GM21526 (cell line): Measurements from ENCODE around the gene SLX4IP.
"Not testable (repeated sequence)": the region's sequence is repeated elsewhere in the genome, so short reads cannot be mapped to it uniquely, and the experiment has no call there.

Experiments
- ATAC-seq: cut with Tn5 transposase; IDR thresholded peaks from one replicate; pipeline ENCODE4 v1.9.1; 2021; ENCODE audit warnings: moderate library complexity; ENCODE audit not compliant: unreplicated experiment, low FRiP score

Gene SLX4IP

DNA sequence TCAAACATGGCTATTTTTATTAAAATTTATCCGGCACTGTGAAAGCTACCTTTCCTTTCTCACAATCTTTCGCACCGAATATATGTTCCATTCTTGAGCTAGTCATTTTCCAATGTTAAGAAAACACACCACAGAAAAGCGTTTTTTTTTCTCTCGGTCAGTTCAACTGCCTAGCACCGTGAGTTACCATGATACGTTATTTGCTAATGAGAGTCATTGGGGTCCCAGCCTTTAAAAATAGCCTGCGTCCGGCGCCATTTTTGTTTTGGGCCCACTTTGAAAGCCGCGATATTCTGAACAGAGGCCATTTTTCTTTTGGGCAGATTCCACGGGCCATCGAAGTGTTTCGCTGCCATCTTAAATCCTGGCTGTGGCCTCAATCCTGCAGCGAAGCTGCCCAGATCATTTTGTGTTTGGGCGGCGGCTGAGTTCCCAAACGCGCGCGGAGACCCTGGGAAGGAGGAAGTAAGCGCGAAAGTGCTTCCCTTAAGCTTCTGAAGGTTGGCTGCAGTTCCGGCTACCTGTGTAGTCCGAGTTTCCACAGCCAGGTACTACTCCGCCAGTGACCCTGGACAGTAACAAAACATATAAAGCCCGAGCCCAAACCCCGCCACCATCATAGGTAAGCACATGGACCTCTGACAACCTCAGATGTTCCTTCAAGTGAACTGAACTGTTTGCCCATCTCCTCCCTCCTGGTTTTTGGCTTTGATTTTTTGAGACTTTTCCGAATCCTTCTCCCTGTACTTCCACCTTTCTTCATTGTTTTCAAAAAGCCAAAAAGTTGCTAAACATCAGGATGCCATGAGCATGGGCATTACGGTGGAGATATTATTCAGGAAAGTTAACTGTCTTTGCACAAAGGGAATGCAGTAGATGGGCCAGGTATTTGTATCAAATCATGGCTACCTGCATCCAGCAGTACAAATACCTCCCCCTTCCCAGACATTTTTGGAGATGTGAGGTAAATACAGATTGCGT is at the start of gene SLX4IP:
TSS of gene SLX4IP (plus strand) at position 474 of the 981 bp plus-strand sequence. CDS start 22,900 bp downstream, outside the sequence.
- peak; percentile 54 for ATAC-seq

GRCh38 chr20:10385850-10386544 is 49.1 kb upstream of the SLX4IP start:
- ATAC-seq, result no peak

- ATAC-seq, result no peak
Observed at GRCh38 chr20:10387686-10388085, 47.4 kb upstream of the SLX4IP start.

DNA sequence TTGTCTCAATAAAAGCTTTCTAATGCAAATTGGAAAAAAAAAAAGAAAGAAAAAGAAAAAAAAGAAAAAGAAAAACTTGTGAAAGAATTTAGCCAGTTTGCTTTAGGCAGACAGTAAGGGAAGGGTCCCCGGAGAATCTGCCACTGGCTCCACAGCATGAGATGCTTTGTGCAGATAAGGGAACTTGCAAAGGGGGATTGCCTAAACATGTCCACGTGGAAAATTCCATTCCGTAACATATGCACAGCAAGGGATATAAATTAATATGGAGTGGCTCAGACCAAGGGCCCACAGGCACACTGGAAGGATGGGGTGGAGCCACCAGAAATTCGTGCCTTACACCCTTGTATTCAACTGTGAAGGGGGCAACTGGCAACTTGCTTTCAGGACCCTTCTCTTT is 46.5 kb upstream of the SLX4IP start:
- no peak for ATAC-seq

GRCh38 chr20:10390709-10391108 is 44.4 kb upstream of the SLX4IP start:
- ATAC-seq, result no peak

- ATAC-seq, result not testable (repeated sequence)
Observed at GRCh38 chr20:10394752-10395151, 40.4 kb upstream of the SLX4IP start.

- ATAC-seq, result no peak
Observed at GRCh38 chr20:10398834-10399369, 36.2 kb upstream of the SLX4IP start.

GRCh38 chr20:10402938-10403608 is 32.0 kb upstream of the SLX4IP start:
- ATAC-seq, result peak; percentile 49

DNA sequence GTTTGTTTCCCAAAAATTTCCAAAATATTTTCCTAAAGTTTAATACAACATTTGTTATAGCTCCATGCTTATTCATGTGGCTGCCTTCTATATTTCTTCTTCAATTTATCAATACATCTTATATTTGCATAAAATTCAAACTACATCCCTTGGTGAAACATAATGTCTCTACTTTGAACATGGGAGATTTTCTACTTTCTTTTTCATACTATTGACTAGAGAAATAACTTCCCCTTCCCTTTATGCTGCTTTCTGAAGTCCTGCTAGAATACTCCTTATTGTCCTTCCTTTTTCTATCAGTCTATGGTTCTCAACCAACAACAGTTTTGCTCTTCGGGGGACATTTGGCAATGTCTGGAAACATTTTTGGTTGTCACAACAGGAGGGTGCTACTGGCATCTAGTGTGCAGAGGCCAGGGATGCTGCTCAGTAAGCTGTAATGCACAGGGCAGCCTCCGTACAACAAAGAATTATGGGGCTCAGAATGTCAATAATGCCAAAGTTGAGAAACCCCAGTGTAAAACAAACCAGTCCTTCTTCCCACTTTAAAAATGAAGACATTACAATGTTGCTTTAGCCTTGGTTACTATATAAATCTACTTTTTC is 31.0 kb upstream of the SLX4IP start:
- no peak for ATAC-seq

DNA sequence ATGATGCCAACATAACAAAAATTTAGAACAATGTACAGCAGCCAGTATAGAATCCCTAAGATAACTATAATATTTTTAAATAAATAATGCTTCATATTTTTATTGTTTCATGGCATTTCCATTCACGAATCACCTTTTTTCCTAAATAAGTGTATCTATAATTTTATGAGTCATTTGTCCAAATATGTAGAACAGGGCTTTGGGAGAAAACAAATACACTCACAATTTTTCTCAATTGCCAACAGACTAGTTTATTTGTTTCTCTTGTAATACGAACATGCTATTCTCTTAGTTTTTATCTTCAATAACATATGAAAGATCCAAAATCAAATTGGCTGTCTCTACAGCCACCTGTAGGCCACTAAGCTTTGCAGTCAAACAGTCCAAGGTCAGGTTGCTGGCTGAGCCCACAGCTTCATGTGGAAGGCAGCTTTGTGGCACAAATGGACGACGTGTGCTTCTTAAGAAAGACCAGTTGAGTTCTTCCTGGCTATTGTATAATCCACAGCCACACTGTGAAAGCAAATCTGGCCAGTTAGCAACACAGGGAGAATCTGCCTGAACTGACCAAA is 30.1 kb upstream of the SLX4IP start:
- no peak for ATAC-seq

GRCh38 chr20:10408108-10408813 is 26.8 kb upstream of the SLX4IP start:
- no peak for ATAC-seq

DNA sequence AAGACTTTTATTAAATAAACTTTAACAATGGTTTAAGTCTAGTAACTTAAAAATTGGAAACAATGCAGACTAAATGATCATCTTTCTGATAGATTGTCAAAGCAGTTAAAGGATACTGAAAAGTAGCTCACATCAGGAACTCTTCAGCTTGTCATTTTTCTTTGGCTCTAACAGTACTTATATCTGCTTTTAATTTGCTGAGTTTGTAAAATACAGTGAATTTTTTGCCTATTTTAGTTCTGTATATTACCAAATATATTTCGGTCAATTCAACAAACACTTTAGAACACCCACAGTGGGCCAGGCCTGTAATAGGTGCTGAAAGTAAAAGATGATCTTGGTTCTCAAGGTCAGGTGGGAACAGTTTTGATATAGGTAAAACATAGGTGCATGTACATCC is 23.4 kb upstream of the SLX4IP start:
- ATAC-seq, result no peak

DNA sequence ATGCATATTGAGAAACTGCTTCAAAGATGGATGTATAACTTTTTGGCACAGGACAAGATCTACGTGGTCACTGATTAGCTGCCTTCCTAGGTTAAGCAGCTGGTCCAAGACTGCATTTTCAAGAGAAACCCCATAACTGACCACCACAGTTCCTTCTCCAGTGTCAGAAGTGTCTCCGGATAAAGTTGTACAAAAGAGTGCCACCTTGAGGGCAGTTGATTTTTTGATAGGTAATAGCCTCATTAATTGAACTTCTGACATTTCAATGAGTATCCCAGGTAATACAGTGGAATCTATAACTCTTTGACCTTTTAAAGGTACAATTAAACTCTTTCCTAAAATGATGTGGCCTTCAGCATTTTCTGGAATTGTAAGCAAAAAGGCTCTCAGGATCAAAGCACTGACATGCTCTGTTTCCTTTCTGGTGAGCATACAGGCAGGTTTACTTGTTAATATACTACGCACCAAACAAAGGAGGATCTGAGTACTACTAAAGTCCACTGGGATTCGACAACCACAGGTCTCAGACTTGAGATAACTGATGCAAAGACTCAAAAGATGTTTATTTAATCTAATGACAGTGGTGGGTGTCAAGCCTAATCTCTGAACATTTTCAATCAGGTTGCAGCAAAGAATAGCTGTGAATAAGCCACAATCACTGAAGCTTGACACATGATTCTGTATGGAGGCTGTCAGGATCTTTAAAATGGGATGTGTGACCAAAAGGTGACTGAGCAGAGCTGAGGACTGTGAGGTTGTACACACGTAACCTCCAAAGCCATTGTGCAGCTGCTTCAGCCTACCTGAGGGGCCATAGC is 22.3 kb upstream of the SLX4IP start:
- no peak for ATAC-seq

DNA sequence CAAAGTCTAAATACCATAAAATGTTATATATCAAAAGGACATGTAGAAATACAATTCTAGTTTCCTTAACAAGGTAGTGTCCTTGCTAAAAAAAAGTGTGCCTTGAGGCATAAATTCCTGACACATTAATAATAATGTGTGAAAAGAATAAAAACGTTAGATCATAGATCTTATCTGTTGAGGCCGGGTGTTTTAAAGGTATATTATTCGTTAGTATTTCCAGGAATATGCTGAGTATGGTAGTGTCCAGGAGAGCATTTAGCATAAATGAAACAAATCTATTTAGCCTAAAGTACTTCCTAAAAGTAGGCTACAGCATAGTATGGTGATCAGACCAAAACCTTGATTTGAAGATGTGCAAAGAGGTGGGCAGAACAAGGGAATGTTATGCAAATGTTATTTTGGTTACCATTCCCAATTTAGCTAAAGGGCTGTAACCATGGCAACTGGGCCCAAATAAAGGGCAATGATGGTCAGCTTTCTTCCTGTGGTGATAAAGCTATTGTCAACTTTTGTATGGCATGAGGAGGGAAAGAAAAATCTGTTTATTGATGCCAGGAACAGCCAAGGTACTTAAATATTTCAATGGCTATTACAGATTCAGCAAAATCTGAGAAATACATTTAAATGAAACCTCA is 20.0 kb upstream of the SLX4IP start:
- ATAC-seq, result no peak

- not testable (repeated sequence) for ATAC-seq
Observed at GRCh38 chr20:10417218-10417617, 17.9 kb upstream of the SLX4IP start.

DNA sequence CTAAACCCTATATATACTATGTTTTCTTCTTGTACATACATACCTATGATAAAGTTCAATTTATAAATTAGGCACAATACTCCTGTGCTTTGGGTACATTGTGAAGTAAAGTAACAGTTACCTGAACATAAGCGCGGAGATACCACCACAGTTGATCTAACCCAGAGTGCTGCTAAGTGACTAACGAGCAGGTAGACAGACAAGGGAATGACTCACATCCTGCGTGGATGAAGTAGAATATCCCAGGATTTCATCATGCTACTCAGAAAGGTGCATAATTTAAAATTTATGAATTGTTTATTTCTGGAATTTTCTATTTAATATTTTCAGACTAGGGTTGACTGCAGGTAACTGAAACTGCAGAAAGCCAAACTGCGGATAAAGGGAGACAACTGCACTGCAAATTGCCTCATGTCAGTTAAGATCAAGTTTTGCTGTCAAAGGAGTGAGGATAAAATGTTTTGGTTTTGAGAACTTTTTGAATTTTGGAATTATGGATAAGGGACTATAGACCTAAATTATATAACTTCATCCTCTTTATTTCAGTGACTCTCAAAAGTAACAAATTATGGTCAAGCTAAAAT is 15.5 kb upstream of the SLX4IP start:
- ATAC-seq, result no peak

- ATAC-seq, result no peak
Observed at GRCh38 chr20:10423735-10424134, 11.4 kb upstream of the SLX4IP start.
